ENCODE data around the gene CAMK2N1. TPM values are rescaled to one million over a fixed set of nuclear protein-coding genes. Genes with fewer than 3 reads are reported as not detected.

Gene CAMK2N1
- total and polyA plus RNA-seq, 2 experiments from 2014 or later = 0.52 to 2.9 TPM

DNA sequence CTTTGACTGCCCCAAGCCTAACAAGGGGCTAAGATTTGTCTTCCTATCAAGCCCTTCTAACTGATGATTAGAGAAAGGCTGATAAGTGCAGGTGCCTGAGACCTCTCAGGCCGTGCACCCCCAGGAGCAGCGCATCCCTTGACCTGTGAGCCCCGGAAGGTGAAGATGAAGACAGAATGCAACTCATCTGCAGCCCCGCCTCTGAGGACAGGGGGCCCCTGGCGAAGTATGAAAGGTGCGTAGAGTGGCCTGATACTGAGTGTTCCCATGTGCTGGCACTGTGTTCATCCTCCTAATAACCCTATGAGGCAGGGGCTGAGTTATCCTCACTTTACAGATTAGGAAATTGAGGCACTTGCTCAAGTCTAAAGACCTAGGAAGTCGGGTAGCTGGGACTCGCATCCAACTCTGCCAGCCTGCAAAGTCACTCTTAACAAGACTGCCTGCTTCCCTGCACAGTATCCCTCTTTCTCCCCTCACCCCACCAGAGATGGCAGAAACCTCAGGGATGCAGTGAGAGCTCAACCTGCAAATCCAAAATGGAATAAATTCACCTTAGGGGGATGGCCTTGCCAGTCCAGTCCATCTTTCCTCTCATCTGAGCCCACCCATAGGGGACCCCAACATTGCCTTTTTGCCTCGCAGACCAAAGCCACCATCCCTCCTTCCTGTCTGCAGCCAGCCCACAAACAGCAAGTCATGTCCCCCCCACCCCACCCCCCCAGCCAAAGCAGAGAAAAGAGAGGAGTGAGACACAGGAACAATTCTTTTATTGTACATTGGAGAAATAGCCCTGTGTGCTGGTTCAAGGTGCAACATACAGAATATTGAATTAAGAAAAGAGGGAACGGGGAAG, 4.1 kb downstream of the CAMK2N1 start:
- ATAC-seq = no peak
- no peaks in the 10 kb centered on the region for H3K36me3 ChIP-seq (ENCODE audit: insufficient read depth)
- peaks cover 68% of the 10 kb centered on the region for H3K27me3 ChIP-seq (ENCODE audit: insufficient read depth)
- Mint-ChIP-seq H3K4me1 (peaks cover 39% of the 10 kb centered on the region), H3K36me3 (ENCODE audit: low read depth) (no peaks in the 10 kb centered on the region), H3K4me3 (peak overlapping the region; percentile 17; the same call in 1 of the 3 replicates), H3K27me3 (ENCODE audit: insufficient read depth, low read depth, poor library complexity) (peaks cover 29% of the 10 kb centered on the region), H3K9me3 (no peaks in the 10 kb centered on the region), H3K27ac (no peak overlapping the region)
- peaks cover 5% of the 10 kb centered on the region; the same call in 1 of the 2 replicates for H3F3A ChIP-seq (replicated peaks; ENCODE audit: low read depth)
- H3K9me2 ChIP-seq (ENCODE audit: insufficient read depth) = no peaks in the 10 kb centered on the region
- H3K4me3 ChIP-seq = no peak overlapping the region; the same call in 1 of the 2 replicates
- no peaks in the 10 kb centered on the region for H3K79me2 ChIP-seq (replicated peaks; ENCODE audit: insufficient read depth)
- H3K4me2 ChIP-seq = peak overlapping the region; percentile 57
- no peak overlapping the region for H3K27ac ChIP-seq (ENCODE audit: low read depth)
- no peak overlapping the region for H2AFZ ChIP-seq
- no peak for DNase-seq (ENCODE audit: low spot score)
- peaks cover 40% of the 10 kb centered on the region for H3K4me1 ChIP-seq (ENCODE audit: insufficient read depth)
- TF ChIP-seq CREB1 (CRISPR knock-in tag; IDR thresholded peaks at IDR 0.05; ENCODE audit: low read depth) (no peak), POLR2AphosphoS5 (IDR thresholded peaks at IDR 0.05; ENCODE audit: low read depth) (no peak), REST (IDR thresholded peaks at IDR 0.05; ENCODE audit: unreplicated experiment) (no peak), NANOG (IDR thresholded peaks at IDR 0.05; ENCODE audit: borderline replicate concordance) (no peak), ETS1 (IDR thresholded peaks at IDR 0.05) (no peak), ZNF462 (CRISPR knock-in tag; IDR thresholded peaks at IDR 0.05) (no peak), EZH2phosphoT487 (IDR thresholded peaks at IDR 0.05; ENCODE audit: unreplicated experiment) (no peak), ZNF114 (CRISPR knock-in tag; IDR thresholded peaks at IDR 0.05) (no peak), JUNB (IDR thresholded peaks at IDR 0.05; ENCODE audit: unreplicated experiment) (no peak), ZNF331 (CRISPR knock-in tag; IDR thresholded peaks at IDR 0.05; ENCODE audit: low read depth) (no peak), EZH2 (IDR thresholded peaks at IDR 0.05; ENCODE audit: low read depth, unreplicated experiment) (no peak)
- 0 out of 2 replicates have a peak, but pooled peaks cover 4% of the 10 kb centered on the region for H4K20me1 ChIP-seq (replicated peaks; ENCODE audit: insufficient read depth)

Measured in GM23338 (cell line).